NB4 (cell line): ENCODE measurements around the gene PLCH1.

Source experiments
- DNase-seq: peaks from one replicate; pipeline ENCODE4 v3.0.0; 2010; ENCODE audit warnings: low read depth
- H3K4me3 ChIP-seq: one replicate; pipeline ENCODE4 v1.5.1; 2011; ENCODE audit warnings: mild to moderate bottlenecking, low read depth, low read length, moderate library complexity
- MYC ChIP-seq: IDR thresholded peaks from 2 replicates; pipeline ENCODE4 v1.6.1; 2011; ENCODE audit warnings: low read depth, low read length
- POLR2A ChIP-seq: IDR thresholded peaks from 2 replicates; pipeline ENCODE4 v1.6.1; 2011; ENCODE audit warnings: mild to moderate bottlenecking; ENCODE audit not compliant: insufficient read length; ENCODE audit errors: extremely low read depth
- TF ChIP-seq, protein P1 (sequence below): IDR thresholded peaks from one replicate; pipeline ENCODE4 v1.5.1; 2012; ENCODE audit warnings: low read depth, low read length
- TF ChIP-seq, protein P2 (sequence below): IDR thresholded peaks from 2 replicates; pipeline ENCODE4 v1.6.1; 2011; ENCODE audit warnings: low read depth, low read length

The PLCH1 gene

DNA sequence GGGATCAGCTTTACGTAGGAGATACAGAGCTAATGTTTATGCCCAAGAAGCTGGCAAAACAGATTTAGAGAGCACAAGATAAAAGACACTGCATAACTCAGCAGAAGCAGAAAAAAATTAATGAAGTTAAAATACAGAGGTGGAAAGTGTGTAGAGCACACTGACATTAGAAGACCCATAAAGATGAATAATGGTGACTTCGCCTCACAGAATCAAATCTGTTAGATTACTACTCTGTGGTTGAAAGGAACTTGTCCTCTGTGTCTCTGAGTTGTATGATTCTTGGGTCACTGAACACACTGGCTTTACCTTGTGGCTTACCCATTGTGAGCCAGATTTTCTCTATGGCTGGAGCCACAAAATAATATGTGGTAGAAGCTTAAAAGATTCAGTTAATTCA is 224.4 kb downstream of the PLCH1 start:
- no peak overlapping the region for H3K4me3 ChIP-seq
- TF ChIP-seq, protein P1, sequence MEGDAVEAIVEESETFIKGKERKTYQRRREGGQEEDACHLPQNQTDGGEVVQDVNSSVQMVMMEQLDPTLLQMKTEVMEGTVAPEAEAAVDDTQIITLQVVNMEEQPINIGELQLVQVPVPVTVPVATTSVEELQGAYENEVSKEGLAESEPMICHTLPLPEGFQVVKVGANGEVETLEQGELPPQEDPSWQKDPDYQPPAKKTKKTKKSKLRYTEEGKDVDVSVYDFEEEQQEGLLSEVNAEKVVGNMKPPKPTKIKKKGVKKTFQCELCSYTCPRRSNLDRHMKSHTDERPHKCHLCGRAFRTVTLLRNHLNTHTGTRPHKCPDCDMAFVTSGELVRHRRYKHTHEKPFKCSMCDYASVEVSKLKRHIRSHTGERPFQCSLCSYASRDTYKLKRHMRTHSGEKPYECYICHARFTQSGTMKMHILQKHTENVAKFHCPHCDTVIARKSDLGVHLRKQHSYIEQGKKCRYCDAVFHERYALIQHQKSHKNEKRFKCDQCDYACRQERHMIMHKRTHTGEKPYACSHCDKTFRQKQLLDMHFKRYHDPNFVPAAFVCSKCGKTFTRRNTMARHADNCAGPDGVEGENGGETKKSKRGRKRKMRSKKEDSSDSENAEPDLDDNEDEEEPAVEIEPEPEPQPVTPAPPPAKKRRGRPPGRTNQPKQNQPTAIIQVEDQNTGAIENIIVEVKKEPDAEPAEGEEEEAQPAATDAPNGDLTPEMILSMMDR = no peak
- TF ChIP-seq POLR2A (no peak), MYC (no peak)
- TF ChIP-seq, protein P2, sequence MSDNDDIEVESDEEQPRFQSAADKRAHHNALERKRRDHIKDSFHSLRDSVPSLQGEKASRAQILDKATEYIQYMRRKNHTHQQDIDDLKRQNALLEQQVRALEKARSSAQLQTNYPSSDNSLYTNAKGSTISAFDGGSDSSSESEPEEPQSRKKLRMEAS = no peak
- no peak for DNase-seq

DNA sequence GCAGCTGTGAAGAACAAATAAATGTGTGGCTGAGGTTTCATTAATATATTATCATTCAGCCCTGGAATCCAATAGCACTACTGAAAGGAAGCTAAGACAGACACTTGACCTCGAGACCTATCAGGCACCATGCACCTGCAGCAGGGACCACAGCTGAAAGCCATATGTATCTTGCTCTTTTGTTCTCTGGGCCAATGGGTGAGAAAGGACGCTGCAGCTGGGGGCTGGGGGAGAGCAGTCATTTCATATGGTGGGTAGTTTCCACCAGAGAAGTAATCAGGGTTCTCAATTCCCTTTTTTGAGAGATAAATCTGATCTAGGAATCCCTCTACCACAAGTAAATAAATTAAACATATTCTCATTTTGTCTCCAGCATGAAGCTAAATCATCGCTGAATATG is 225.8 kb downstream of the PLCH1 start:
- no peak overlapping the region for H3K4me3 ChIP-seq
- DNase-seq = no peak
- TF ChIP-seq MYC (no peak), POLR2A (no peak)
- TF ChIP-seq, protein P2 = no peak

DNA sequence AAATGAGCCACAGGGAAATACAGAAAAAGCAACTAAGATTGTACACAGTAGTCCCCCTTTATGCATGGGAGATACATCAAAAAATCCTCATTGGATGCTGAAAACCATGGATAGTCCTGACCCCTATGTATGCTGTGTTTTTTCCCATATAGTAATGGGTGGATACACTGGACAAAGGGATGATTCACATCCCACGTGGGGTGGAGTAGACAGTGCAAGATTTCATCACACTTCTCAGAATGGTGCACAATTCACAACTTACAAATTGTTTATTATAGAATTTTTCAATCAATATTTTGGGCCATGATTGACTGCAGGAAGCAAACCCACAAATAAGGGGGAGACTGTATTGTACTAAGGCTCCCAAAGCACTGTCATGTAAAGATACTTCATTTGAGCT is 227.0 kb downstream of the PLCH1 start:
- TF ChIP-seq, protein P2 = no peak
- no peak for TF ChIP-seq MYC
- TF ChIP-seq, protein P1 = no peak
- no peak for TF ChIP-seq POLR2A
- DNase-seq = no peak
- no peak overlapping the region for H3K4me3 ChIP-seq

DNA sequence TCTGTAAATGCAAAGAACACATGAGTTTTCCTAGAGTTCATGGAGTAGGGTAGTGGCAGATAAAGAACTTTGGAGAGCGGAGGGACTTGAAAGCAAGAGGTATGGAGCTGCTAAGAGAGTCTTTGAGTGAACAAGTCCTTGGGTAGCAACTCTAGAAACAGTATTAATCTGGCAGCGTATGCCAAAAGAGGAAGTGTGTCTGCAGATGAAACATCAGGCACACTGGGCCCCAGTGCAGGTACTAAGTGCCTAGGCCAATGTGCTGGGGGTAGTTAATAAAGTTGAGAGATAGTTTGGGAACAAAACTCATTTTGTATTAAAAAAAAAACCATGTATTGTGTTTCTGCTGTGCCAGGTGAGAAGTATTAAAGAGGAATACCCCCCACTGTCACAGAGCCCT is 228.4 kb downstream of the PLCH1 start:
- no peak for TF ChIP-seq POLR2A
- TF ChIP-seq, protein P2 = no peak
- no peak for TF ChIP-seq MYC
- TF ChIP-seq, protein P1 = no peak
- H3K4me3 ChIP-seq = no peak overlapping the region
- DNase-seq = no peak

DNA sequence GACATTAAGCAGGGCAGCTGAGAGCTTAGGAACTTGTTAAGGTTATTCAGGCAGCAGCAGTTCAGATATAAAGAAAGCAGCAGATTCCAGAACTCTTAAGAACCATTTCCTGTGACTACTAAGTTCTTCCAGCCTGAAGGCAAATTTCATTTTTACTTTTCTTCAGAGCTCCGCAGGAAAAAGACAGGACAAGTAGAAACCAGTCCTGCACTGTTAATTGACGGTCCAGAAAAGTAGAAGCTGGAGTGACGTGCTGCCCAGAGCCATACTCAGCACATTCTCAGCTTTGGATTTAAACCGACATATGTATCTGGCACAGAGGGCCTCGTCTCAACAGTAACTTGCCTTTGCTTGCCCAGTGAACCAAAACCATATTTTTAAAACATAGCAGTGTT is 232.0 kb downstream of the PLCH1 start:
- DNase-seq = no peak
- no peak overlapping the region for H3K4me3 ChIP-seq
- TF ChIP-seq, protein P2 = no peak

DNA sequence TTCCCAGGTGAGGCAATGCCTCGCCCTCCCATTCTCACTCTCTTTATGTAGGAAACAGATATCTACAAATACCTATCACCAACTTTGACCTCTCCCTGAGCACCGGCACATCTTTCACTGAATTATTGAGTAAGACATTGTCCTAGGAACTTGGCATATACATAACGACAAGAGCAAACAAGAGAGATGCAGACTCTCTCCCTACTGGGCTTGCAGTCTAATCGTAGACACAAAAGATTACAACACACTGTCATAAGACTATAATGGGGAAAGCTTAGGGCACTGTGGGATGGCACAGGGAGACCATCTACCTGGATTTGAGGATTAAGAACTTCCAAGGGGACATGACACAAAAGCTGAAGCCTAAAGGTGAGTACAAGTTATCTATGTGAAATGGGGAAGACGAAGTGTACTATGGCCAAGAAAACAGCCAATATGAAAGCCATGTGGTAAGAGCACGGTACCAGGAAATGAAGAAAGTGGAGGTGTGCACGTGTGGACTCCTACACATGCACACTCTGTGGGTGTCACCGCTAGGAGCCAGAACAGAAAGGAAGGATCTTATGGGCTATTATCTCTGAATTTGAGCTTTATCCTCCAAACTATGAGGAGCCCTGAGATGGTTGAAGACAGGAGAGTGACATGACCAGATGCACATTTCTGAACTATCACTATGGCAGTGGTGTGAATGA is 232.6 kb downstream of the PLCH1 start:
- H3K4me3 ChIP-seq = no peak overlapping the region
- DNase-seq = no peak
- TF ChIP-seq, protein P1 = no peak
- TF ChIP-seq POLR2A (no peak), MYC (no peak)
- TF ChIP-seq, protein P2 = no peak

DNA sequence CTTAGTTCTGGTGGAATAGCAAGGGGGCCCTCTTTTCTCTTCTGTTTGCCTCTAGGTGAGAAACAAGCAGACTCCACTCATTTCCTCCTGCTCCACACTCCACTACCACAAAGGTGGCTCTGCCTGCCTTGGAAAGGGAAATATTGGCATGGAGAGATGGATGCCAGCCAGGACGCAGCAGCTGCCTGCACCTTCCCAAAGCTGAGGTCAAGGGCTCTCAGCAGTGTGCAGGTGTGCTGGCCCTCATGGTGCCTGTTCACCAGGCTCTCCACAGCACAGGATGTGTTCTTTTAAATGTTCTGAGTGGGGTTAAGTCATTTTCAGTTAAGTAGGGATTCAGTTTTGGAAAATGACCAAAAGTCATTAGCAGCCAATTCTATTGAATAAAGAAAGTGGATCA is 240.2 kb downstream of the PLCH1 start:
- TF ChIP-seq, protein P2 = no peak
- TF ChIP-seq, protein P1 = no peak
- TF ChIP-seq MYC (no peak), POLR2A (no peak)
- no peak overlapping the region for H3K4me3 ChIP-seq
- no peak for DNase-seq
